Measurements from ENCODE around the gene NDST1. TPM values are rescaled to one million over a fixed set of nuclear protein-coding genes. Genes with fewer than 3 reads are reported as not detected.

NDST1 gene
- polyA plus RNA-seq, 1 experiment: 52.2 TPM

DNA sequence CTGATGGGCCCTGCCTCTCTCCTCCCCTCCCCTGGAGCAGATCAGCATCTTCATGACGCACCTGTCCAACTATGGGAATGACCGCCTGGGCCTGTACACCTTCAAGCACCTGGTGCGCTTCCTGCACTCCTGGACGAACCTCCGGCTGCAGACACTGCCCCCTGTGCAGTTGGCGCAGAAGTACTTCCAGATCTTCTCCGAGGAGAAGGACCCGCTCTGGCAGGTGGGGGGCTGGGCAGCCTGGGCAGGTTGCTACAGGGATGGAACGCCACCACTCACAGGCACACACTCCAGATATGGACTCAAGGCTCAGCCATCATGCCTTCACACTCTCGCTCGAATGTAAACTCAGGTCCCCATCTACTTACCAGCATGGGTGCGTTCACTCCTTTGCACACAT, 32.1 kb downstream of the NDST1 start:
- Histone ChIP-seq H3K27ac (ENCODE audit: low read depth, low read length) (peak overlapping the region; percentile 80), H3K27me3 (ENCODE audit: control insufficient read depth, insufficient read depth, low read length) (no peaks in the 10 kb centered on the region), H3K4me3 (ENCODE audit: low read depth, low read length) (no peak overlapping the region), H3K9me3 (ENCODE audit: control insufficient read depth, insufficient read depth, low read length) (no peaks in the 10 kb centered on the region)
- ChIA-PET POLR2A (interaction anchor here (0.7 kb wide), 1 partner anchor 239 kb away, joined by 3 read pairs; the partner anchor contains the start of gene SMIM3), CTCF (interaction anchor here (6.6 kb wide), 1 partner anchor 81 kb away, joined by 52 read pairs; no protein-coding TSS in a partner anchor)
- TF ChIP-seq, protein P1, sequence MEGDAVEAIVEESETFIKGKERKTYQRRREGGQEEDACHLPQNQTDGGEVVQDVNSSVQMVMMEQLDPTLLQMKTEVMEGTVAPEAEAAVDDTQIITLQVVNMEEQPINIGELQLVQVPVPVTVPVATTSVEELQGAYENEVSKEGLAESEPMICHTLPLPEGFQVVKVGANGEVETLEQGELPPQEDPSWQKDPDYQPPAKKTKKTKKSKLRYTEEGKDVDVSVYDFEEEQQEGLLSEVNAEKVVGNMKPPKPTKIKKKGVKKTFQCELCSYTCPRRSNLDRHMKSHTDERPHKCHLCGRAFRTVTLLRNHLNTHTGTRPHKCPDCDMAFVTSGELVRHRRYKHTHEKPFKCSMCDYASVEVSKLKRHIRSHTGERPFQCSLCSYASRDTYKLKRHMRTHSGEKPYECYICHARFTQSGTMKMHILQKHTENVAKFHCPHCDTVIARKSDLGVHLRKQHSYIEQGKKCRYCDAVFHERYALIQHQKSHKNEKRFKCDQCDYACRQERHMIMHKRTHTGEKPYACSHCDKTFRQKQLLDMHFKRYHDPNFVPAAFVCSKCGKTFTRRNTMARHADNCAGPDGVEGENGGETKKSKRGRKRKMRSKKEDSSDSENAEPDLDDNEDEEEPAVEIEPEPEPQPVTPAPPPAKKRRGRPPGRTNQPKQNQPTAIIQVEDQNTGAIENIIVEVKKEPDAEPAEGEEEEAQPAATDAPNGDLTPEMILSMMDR (IDR thresholded peaks at IDR 0.05; ENCODE audit: low read depth, low read length): no peak
- DNase-seq (ENCODE audit: low read depth, low spot score): no peak

DNA sequence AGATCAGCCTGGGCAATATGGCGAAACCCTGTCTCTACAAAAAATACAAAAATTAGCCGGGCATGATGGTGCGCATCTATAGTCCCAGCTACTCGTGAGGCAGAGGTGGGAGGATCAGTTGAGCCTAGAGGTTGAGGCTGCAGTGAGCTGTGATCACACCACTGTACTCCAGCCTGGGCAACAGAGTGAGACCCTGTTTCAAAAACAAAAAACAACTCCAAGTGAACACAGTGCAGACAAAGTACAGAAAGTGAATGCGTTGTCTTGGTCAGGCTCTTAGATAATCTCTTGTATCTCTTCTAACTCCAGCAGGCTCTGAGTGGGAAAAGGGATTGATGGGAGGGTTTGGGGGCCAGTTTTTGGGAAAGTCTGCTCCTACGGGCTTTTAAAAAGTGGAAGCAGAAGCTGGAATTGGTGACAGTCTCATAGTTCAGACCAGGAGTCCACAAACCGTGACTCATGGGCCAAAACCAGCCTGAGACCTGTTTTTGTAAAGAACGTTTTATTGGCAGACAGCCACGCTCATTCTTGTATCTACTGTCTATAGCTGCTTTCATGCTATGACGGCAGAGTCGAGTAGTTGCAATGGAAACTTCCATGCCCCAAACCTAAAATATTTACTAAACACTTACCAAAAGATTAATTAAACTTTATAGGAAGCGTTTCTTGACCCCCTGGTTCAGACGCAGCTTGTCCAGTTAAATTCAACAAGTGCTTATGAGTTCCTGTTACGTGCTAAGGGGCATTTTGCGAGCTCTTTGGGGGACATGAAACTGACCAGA, 32.9 kb downstream of the NDST1 start:
- TF ChIP-seq, protein P1 (IDR thresholded peaks at IDR 0.05; ENCODE audit: low read depth, low read length): no peak
- no peaks in the 10 kb centered on the region for H3K27me3 ChIP-seq (ENCODE audit: control insufficient read depth, insufficient read depth, low read length)
- H3K27ac ChIP-seq (ENCODE audit: low read depth, low read length): peak overlapping the region; percentile 90
- H3K9me3 ChIP-seq (ENCODE audit: control insufficient read depth, insufficient read depth, low read length): no peaks in the 10 kb centered on the region; the same call in 1 of the 2 replicates
- peak; percentile 90 for DNase-seq (ENCODE audit: low read depth, low spot score)
- CTCF ChIA-PET: interaction anchor here (1.1 to 6.6 kb wide), 3 partner anchors 16 to 85 kb away, joined by 3 to 52 read pairs (median 5); no protein-coding TSS in a partner anchor
- POLR2A ChIA-PET: interaction anchor here (0.7 to 1.1 kb wide), 3 partner anchors 82 to 1199 kb away, joined by 3 to 8 read pairs (median 3); partner anchors contain the start of gene SMIM3
- no peak overlapping the region for H3K4me3 ChIP-seq (ENCODE audit: low read depth, low read length)

DNA sequence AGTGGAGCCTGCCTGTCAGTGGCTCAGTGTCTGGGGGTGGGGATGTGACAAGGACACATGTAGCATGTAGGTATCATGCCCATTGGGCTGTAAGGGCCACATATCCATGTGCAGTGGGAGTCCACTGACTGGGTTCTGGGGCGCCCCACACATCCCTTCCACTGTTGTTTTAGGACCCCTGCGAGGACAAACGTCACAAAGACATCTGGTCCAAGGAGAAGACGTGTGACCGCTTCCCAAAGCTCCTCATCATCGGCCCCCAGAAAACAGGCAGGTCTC, 33.4 kb downstream of the NDST1 start:
- TF ChIP-seq, protein P1 (IDR thresholded peaks at IDR 0.05; ENCODE audit: low read depth, low read length): no peak
- Histone ChIP-seq H3K27me3 (ENCODE audit: control insufficient read depth, insufficient read depth, low read length) (no peaks in the 10 kb centered on the region), H3K9me3 (ENCODE audit: control insufficient read depth, insufficient read depth, low read length) (no peaks in the 10 kb centered on the region; the same call in 1 of the 2 replicates), H3K27ac (ENCODE audit: low read depth, low read length) (peak overlapping the region; percentile 90), H3K4me3 (ENCODE audit: low read depth, low read length) (no peak overlapping the region)
- CTCF ChIA-PET: interaction anchor here (1.1 to 6.6 kb wide), 4 partner anchors 17 to 85 kb away, joined by 3 to 52 read pairs (median 4); no protein-coding TSS in a partner anchor
- DNase-seq (ENCODE audit: low read depth, low spot score): no peak
- POLR2A ChIA-PET: interaction anchor here (0.8 to 1.1 kb wide), 2 partner anchors 83 to 1199 kb away, joined by 3 to 8 read pairs; no protein-coding TSS in a partner anchor

DNA sequence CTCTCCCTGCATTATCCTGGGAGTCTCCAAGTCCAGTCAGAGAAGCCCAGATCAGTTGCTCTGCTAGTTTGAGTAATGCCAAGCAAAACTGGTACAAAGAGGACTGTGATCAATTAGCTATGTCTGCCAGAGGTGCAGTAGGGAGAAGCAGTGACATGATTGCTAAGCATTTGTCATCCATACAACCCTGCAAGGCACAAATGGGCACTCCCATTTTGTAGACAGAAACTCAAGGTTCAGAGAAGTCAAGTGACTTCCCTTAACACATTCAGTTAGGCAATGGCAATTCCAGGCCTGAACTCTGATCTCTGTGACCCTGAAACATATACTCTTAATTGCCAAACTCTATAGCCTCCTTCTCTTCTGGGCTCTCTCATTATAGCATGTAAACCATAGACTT, 34.0 kb downstream of the NDST1 start:
- Histone ChIP-seq H3K4me3 (ENCODE audit: low read depth, low read length) (no peak overlapping the region), H3K27me3 (ENCODE audit: control insufficient read depth, insufficient read depth, low read length) (no peaks in the 10 kb centered on the region), H3K27ac (ENCODE audit: low read depth, low read length) (peak overlapping the region; percentile 90), H3K9me3 (ENCODE audit: control insufficient read depth, insufficient read depth, low read length) (no peaks in the 10 kb centered on the region; the same call in 1 of the 2 replicates)
- TF ChIP-seq, protein P1 (IDR thresholded peaks at IDR 0.05; ENCODE audit: low read depth, low read length): no peak
- ChIA-PET POLR2A (interaction anchor here (1.1 kb wide), 1 partner anchor 83 kb away, joined by 3 read pairs; no protein-coding TSS in a partner anchor), CTCF (interaction anchor here (1.1 to 6.6 kb wide), 4 partner anchors 17 to 84 kb away, joined by 3 to 52 read pairs (median 4); no protein-coding TSS in a partner anchor)
- no peak for DNase-seq (ENCODE audit: low read depth, low spot score)
